ENCODE data around the gene SPATA19.

Gene SPATA19

DNA sequence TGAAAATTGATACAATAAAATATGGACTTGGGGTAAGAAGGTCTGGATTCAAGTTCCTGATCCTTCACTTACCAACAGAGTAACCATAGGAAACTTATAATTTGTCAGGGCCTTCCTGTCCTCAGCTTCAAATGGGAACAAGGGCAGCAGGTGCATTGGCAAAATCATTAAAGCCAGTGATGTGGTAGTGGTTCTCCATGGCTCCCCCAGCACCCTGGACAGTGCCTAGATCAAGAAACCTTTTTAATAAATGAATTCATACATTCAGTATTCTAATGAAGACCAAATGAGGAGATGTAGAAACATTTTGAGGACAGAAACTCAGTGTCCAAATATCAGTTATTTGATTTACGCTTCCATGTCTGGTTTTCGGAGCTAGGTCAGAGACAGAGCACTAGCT, 51.1 kb downstream of the SPATA19 start:
- Mint-ChIP-seq H3K27ac (no peak overlapping the region), H3K36me3 (ENCODE audit: low read depth) (no peaks in the 10 kb centered on the region), H3K4me3 (no peak overlapping the region), H3K4me1 (no peaks in the 10 kb centered on the region), H3K27me3 (peaks cover 10% of the 10 kb centered on the region), H3K9me3 (peaks cover 21% of the 10 kb centered on the region)
- no peak for ATAC-seq
- DNase-seq: no peak

GRCh38 chr11:133793271-133794035, 51.9 kb downstream of the SPATA19 start:
- no peak for DNase-seq
- no peak for ATAC-seq
- peaks cover 21% of the 10 kb centered on the region for H3K9me3 Mint-ChIP-seq
- H3K4me3 Mint-ChIP-seq: no peak overlapping the region
- no peaks in the 10 kb centered on the region for H3K4me1 Mint-ChIP-seq
- H3K27ac Mint-ChIP-seq: no peak overlapping the region
- peaks cover 15% of the 10 kb centered on the region for H3K27me3 Mint-ChIP-seq
- H3K36me3 Mint-ChIP-seq (ENCODE audit: low read depth): no peaks in the 10 kb centered on the region

DNA sequence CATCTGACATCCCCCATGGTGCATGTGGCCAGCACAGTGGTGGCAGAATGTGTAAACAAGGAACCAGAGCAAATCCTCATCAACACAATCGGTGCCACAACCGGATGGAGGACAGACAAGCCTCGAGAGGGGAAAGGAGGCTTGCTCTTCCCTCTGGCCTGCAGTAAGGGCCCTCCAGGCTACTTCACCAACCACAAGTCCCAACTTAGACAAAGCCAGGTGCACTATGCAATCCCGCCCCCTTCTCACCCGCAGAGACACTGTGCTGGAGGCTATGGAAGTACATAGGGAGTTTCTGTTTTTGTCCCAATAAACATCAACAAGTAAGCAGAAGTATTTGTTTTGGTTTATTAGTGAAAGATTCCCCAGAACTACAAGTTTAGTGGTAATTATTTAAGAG, 54.3 kb downstream of the SPATA19 start:
- no peak overlapping the region for H3K27ac Mint-ChIP-seq
- H3K4me3 Mint-ChIP-seq: no peak overlapping the region
- peaks cover 21% of the 10 kb centered on the region for H3K9me3 Mint-ChIP-seq
- DNase-seq (no peak), ATAC-seq (no peak)
- H3K36me3 Mint-ChIP-seq (ENCODE audit: low read depth): no peaks in the 10 kb centered on the region
- no peaks in the 10 kb centered on the region for H3K4me1 Mint-ChIP-seq
- peaks cover 31% of the 10 kb centered on the region for H3K27me3 Mint-ChIP-seq
